Retina (tissue), 1 donor: ENCODE measurements around the gene POLDIP2.
"Not testable (repeated sequence)": the region's sequence is repeated elsewhere in the genome, so short reads cannot be mapped to it uniquely, and the experiment has no call there.

Experiments used
- DNase-seq: peaks from one replicate; pipeline ENCODE4 v3.0.0-alpha.2; 2016

The POLDIP2 gene

GRCh38 chr17:28364665-28365363 is 7.5 kb upstream of the POLDIP2 start, which contains the start of gene SEBOX:
Gene SEBOX (minus strand): TSS chr17:28365199. CDS start chr17:28365151, 48 bp downstream.
- DNase-seq, result no peak

DNA sequence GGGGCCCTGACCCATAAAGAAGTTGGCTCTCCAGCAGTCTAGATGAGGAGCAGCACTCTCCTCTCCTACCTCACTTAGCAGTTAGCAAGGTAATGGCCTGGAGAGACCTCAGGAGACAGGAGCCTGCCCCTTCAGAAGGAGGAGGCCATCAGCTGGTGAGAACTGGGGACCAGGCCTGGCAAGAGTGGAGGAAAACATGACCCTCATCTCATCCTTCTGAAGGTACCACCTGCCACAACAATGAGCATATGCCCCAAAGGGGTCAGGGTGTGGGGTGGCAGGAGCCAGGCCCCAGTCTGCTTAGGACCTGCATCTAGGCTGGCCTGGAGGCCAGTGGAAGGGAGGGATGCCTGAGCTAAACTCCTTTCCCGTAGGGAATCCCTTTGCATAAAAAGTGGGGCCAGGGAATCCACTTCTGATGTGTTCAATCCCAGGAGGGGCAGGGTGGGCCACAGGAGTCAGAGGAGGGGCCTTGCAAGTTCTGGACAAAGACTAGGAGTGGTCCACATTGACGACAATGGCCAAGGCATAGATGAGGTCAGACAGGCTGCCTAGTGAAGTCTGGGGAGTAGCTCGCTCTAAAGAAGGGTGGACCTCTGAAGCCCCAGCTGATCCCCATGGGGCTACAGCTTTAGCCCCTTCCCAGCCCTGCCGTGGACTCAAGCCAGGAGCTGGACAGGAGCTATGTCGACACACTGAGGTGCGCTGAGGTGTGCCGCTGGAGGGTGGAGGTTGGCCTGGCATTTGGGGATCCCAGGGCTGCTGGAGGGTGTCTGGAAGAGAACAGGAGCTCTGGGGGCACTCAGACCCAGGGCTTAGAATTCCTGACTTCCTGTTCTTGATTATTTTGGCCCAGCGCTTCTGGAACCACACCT is 6.7 kb upstream of the POLDIP2 start:
- no peak for DNase-seq

- no peak for DNase-seq
Observed at GRCh38 chr17:28363186-28363585, 5.9 kb upstream of the POLDIP2 start.

DNA sequence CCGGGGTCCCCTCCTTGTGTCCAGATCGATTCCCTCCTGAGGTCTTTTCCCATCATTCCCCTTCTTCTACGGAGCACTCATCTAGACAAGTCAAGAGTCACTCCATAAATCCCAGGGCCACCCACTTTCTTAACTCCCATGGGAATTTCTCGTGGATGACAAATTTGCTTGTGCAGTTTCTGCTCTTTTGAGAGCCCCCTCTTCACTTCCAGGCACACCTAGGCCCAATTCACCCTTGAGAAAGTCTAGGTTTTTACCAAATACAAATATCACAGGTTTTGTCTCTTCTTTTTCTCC is 522 bp upstream of the POLDIP2 start:
- no peak for DNase-seq

- DNase-seq, result no peak
Observed at GRCh38 chr17:28350271-28350670, 7.1 kb downstream of the POLDIP2 start.

GRCh38 chr17:28348979-28349378 is 8.3 kb downstream of the POLDIP2 start:
- no peak for DNase-seq

GRCh38 chr17:28347261-28347891 is 10.0 kb downstream of the POLDIP2 start:
- DNase-seq, result no peak

DNA sequence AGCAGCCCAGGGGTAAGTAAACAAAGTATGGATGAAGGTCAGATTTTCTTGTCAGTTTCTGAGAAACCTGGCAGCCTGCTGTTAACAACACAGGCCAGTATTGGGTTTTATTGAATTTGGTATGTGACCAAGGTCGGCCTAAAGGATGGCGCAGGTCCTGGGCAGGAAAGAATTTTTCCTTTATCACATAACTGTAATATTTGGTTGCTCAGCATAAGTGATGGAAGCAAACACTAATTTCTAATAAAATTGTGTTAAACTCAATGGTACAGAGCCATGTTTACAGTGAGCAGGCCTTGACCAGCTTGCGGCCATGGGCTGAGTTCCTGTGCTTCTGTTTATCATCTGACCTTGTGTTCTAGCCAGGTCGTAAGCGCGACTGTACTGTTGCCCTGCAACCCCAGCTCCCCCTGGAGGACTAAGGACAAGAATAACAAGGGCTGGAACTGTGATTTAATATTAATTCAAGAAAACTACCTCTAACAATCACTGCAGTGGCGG is 10.5 kb downstream of the POLDIP2 start:
- DNase-seq, result no peak

DNA sequence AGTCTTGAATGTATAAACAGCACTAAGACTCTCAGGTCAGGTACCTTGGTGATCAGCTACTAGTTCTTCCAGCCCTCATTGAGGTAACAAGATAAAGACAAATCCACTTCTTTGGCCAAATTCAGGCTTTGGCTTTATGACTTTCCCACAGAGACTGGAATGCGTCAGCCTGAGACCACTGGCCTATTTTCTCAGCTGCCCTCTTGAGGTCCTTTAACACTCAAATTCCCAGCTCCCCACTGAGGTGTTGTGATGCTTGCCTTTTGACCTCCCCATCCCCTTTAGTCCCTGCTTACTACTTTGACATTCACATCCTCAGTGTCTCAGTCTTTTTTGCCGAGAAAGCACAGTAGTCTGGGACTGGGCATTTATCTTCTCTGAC is 11.1 kb downstream of the POLDIP2 start:
- DNase-seq, result no peak

DNA sequence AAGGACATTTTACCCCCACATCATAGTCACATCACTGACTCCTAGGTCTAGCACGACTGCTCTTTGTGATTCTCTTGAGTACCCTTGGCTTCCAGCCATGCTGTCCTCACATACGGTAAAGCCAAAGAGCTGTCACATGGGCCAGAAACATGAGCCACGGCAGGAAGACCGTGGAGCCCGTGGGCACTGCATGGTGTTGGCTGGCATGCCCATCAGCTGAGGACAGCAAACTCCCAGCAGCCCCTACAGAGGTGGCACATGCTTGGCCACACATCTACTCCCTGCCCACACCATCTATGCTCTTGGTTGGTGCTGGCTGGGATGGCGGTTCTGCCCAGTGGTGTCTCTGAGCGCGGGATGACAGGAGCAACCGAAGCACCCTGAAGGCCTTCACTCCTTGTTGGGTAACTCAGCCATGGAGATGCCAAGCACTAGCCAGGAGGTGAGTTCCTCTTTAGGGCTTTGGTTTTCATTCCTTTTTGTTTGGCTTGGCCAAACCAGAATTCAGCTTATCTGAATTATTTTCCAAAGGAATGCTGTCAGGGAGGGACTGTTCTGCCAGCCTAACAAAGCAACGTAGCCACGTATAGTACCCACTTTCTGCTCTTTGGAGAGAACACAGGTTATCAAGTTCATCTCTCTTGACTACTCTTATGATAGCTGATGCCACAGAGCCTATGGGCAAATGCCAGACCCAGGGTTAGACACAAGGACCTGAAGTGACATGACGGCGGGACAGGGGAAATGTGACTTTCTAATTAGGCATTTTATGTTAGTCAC is 11.7 kb downstream of the POLDIP2 start:
- DNase-seq, result no peak

DNA sequence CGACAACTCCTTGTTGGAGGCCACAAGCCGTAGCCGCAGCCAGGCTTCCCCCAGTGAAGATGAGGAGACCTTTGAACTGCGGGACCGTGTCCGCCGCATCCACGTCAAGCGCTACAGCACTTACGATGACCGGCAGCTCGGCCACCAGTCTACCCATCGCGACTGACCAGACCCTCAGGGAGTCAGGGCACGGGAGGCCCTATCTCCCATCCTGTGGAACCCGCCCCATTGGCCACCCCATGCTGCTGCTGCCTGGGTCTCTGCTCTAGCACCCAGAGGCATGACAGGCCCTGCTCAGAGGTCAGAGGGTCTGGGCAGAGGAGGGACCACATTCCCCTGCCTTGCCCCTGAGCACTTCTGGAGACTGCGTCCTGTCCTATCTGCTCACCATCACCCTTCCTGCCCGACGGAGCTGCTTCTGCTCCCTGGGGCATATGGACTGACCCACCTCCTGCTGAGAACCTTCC is 12.9 kb downstream of the POLDIP2 start:
- DNase-seq, result no peak

- no peak for DNase-seq
Observed at GRCh38 chr17:28344011-28344410, 13.3 kb downstream of the POLDIP2 start.

- DNase-seq, result no peak
Observed at GRCh38 chr17:28343491-28343932, 13.8 kb downstream of the POLDIP2 start.

DNA sequence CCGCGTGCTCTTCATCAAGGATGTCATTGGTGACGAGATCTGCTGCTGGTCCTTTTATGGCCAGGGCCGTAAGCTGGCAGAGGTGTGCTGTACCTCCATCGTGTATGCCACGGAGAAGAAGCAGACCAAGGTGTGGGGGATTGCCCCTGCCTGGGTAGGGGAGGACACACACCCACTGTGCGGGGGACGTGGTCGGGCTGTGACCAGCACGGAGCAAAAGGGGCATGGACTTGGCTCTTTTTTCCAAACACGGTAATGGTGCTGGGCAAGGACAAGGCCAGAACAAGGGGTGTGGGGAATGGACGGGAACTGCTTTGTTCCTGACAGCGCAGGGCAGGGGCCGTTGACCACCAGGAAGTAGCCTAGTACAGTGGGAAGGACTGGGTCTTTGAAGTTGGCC is 15.0 kb downstream of the POLDIP2 start:
- DNase-seq, result no peak

DNA sequence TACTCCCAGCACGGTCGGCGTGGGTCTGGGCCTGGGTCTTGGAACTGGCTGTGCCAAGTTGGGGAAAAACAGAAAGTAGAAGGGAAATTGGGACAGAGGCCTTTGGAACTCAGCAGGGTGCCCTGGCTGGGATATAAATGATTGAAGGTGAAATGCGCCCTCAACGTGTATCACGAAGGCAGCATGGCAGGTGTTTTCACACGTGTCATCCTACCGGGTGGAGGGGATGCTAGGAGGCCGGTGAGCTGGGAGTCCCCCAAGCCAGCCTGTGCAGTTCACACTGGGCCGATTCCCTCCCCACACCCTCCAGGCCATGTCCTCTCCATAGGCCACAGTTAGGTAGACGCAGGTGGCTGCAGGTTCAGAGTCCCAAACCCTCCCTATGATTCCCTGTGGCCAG is 15.8 kb downstream of the POLDIP2 start:
- DNase-seq, result no peak

GRCh38 chr17:28340374-28340773 is 17.0 kb downstream of the POLDIP2 start:
- DNase-seq, result no peak

GRCh38 chr17:28339431-28339830 is 17.9 kb downstream of the POLDIP2 start:
- no peak for DNase-seq

GRCh38 chr17:28338769-28339212 is 18.5 kb downstream of the POLDIP2 start:
- not testable (repeated sequence) for DNase-seq

DNA sequence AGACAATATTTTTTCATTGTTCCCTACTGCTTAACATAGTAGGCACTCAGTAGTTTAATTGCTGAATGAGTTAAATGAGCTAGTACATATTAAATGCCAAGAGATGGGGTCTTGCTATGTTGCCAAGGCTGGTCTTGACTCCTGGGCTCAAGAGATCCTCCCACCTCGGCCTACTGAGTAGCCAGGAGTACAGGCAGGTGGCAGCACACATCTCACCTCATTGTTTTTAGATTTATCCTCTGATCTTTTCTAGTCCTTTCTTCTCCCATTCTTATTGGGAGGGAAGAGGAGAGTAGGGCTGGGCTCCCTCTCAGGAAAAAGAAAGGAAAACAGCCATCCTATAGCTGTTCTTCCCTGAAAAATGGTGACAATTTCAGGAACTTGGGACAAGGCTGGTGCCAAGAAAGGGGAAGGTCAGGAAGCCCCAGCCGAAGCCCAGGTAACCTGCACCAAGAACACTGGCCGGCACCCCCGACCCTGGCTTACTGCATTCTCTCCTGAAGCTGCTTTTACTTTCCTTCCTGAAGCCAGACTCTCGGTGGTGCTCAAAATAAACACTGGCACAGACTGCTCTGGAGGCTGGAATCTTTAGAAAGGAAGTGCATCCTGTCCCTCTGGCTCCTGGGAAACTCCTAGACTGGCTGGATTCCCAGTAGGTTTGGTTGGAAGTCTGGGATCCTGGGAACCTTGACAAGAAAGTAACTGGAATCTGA is 19.1 kb downstream of the POLDIP2 start:
- DNase-seq, result no peak

DNA sequence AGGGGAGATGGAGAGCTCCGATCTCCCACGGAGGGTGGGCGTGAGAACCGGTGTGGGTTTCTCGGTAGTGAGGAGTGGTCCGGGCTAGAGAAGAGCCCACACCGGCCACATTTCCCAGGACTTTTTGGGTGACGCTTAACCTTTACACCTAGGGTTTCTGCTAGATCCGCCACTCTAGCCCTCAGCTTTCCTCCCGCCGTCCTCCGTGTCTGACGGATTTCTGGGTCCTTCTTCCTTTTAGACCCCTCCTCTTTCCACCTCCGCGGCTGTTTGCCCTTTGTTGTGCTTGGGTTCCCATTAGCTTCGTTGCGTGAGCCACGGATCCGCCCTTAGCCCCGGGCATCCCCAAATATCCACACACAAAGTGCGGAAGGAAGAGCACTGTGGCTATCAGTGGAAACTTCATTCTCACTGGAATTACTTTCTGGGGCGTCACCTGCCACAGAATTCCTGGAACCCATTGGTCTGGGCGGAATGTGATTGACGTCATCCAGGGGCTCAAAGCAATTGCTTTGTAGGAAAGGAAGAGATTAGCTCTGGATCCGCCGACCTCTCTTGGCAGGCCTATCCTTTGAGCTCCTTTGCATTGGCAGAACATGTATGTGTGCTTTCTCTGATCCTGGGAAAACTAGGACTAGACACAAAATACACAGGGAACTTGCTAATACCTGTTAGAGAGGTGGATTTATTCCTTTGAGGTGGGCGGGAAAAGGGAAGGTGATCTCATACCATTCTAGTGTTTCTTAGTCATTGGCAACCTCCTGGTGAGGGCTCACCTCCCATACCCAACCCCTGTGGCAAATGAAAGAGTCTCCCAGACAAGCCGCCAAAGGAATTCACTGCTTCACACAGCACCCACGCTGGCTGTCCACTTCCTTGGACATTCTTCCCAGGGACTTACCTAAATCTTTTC is 21.1 kb downstream of the POLDIP2 start:
- no peak for DNase-seq
